GM23338 (cell line): ENCODE measurements around the gene CNTN3. TPM values are rescaled to one million over a fixed set of nuclear protein-coding genes. Genes with fewer than 3 reads are reported as not detected.

Source experiments
- ATAC-seq: fragments of 200-7000 bp; cut with Tn5 transposase; 3 replicates; pipeline ENCODE4 v1.9.1; 2020
- DNase-seq: peaks from one replicate; pipeline ENCODE4 v3.0.0-alpha.2; 2015; ENCODE audit warnings: low spot score
- H2AFZ ChIP-seq: fragments of 200-600 bp; sonication (generic); 2 replicates; pipeline ENCODE4 v1.8.0; 2016; ENCODE audit warnings: antibody characterized with exemption, mild to moderate bottlenecking, moderate library complexity
- H3F3A ChIP-seq: fragments of 200-600 bp; sonication (generic); replicated peaks from 2 replicates; pipeline ENCODE4 v1.8.0; 2017; ENCODE audit warnings: antibody characterized with exemption, mixed run types, low read depth
- H3K27ac ChIP-seq: fragments of 200-600 bp; sonication (generic); 2 replicates; pipeline ENCODE4 v1.6.1; 2016; ENCODE audit warnings: low read depth
- H3K27me3 ChIP-seq: fragments of 200-600 bp; sonication (generic); 2 replicates; pipeline ENCODE4 v1.8.0; 2016; ENCODE audit warnings: mild to moderate bottlenecking, mixed run types, moderate library complexity; ENCODE audit not compliant: insufficient read depth
- H3K36me3 ChIP-seq: fragments of 200-600 bp; sonication (generic); 2 replicates; pipeline ENCODE4 v1.8.0; 2016; ENCODE audit warnings: mild to moderate bottlenecking; ENCODE audit not compliant: insufficient read depth
- H3K4me1 ChIP-seq: fragments of 200-600 bp; sonication (generic); 2 replicates; pipeline ENCODE4 v1.8.0; 2016; ENCODE audit warnings: mild to moderate bottlenecking, moderate library complexity; ENCODE audit not compliant: insufficient read depth
- H3K4me2 ChIP-seq: fragments of 200-600 bp; sonication (generic); 2 replicates; pipeline ENCODE4 v1.7.1; 2017; ENCODE audit warnings: mixed run types
- H3K4me3 ChIP-seq: fragments of 200-600 bp; sonication (generic); 2 replicates; pipeline ENCODE4 v1.6.1; 2016; ENCODE audit warnings: mixed run types
- H3K79me2 ChIP-seq: fragments of 200-600 bp; sonication (generic); replicated peaks from 2 replicates; pipeline ENCODE4 v1.8.0; 2017; ENCODE audit warnings: mild to moderate bottlenecking; ENCODE audit not compliant: insufficient read depth
- H3K9me2 ChIP-seq: fragments of 200-600 bp; sonication (generic); 2 replicates; pipeline ENCODE4 v1.8.0; 2017; ENCODE audit not compliant: insufficient read depth
- H4K20me1 ChIP-seq: fragments of 200-600 bp; sonication (generic); replicated peaks from 2 replicates; pipeline ENCODE4 v1.8.0; 2017; ENCODE audit warnings: mild to moderate bottlenecking; ENCODE audit not compliant: insufficient read depth
- H3K27ac Mint-ChIP-seq: 2 replicates; pipeline ENCODE4 v1.8.0; 2020; ENCODE audit warnings: inconsistent platforms, mild to moderate bottlenecking, moderate library complexity, mixed read lengths
- H3K27me3 Mint-ChIP-seq: 3 replicates; pipeline ENCODE4 v1.8.0; 2022; ENCODE audit warnings: low read depth, mild to moderate bottlenecking, moderate library complexity, mixed read lengths, inconsistent platforms; ENCODE audit not compliant: insufficient read depth, poor library complexity
- H3K36me3 Mint-ChIP-seq: 3 replicates; pipeline ENCODE4 v1.8.0; 2021; ENCODE audit warnings: low read depth, mild to moderate bottlenecking, inconsistent platforms, moderate library complexity, mixed read lengths
- H3K4me1 Mint-ChIP-seq: 3 replicates; pipeline ENCODE4 v1.8.0; 2020; ENCODE audit warnings: mild to moderate bottlenecking, inconsistent platforms, mixed read lengths
- H3K4me3 Mint-ChIP-seq: 3 replicates; pipeline ENCODE4 v1.8.0; 2021; ENCODE audit warnings: moderate library complexity, mild to moderate bottlenecking, inconsistent platforms, mixed read lengths
- H3K9me3 Mint-ChIP-seq: 3 replicates; pipeline ENCODE4 v1.8.0; 2020; ENCODE audit warnings: moderate library complexity, mild to moderate bottlenecking, inconsistent platforms, mixed read lengths
- CREB1 ChIP-seq: fragments of 250-450 bp; sonication (Bioruptor Pico); IDR thresholded peaks from 2 replicates; pipeline ENCODE4 v1.5.0; 2020; ENCODE audit warnings: low read depth, mild to moderate bottlenecking, moderate library complexity
- CTCF ChIP-seq, 2 experiments: fragments of 200-600 bp in 1 of 2; sonication (generic) in 1 of 2; conservative IDR thresholded peaks; 2 replicates each; pipeline versions ENCODE4 v1.5.1 to v1.6.1; 2016 to 2017; ENCODE audit warnings: antibody characterized with exemption in 2 of 2, low read depth in 2 of 2, mild to moderate bottlenecking in 2 of 2, moderate library complexity in 1 of 2
- ETS1 ChIP-seq: IDR thresholded peaks from 2 replicates; pipeline ENCODE4 v1.6.1; 2016; ENCODE audit warnings: antibody characterized with exemption
- EZH2phosphoT487 ChIP-seq: fragments of 200-600 bp; sonication (generic); IDR thresholded peaks from one replicate; pipeline ENCODE4 v1.8.1; 2018; ENCODE audit warnings: antibody characterized with exemption; ENCODE audit not compliant: unreplicated experiment
- NANOG ChIP-seq: IDR thresholded peaks from 2 replicates; pipeline ENCODE4 v1.6.1; 2016; ENCODE audit warnings: antibody characterized with exemption, borderline replicate concordance
- REST ChIP-seq: IDR thresholded peaks from one replicate; pipeline ENCODE4 v1.6.1; 2018; ENCODE audit warnings: antibody characterized with exemption; ENCODE audit not compliant: unreplicated experiment
- STAT1 ChIP-seq: IDR thresholded peaks from one replicate; pipeline ENCODE4 v1.6.1; 2016; ENCODE audit warnings: antibody characterized with exemption; ENCODE audit not compliant: unreplicated experiment
- ZNF114 ChIP-seq: fragments of 250-450 bp; sonication (Bioruptor Pico); IDR thresholded peaks from 2 replicates; pipeline ENCODE4 v1.5.0; 2020; ENCODE audit warnings: mild to moderate bottlenecking, moderate library complexity
- ZNF331 ChIP-seq: fragments of 250-450 bp; sonication (Bioruptor Pico); IDR thresholded peaks from 2 replicates; pipeline ENCODE4 v1.5.0; 2020; ENCODE audit warnings: low read depth, mild to moderate bottlenecking, moderate library complexity
- polyA plus RNA-seq: library from polyadenylated mRNA; unstranded; fragments of >200 nt; fragmentation: Nextera tagmentation; extraction: Ambion mirVana; gene quantifications from 2 replicates; pipeline ENCODE4 v1.2.1, GENCODE V29; 2016
- total RNA-seq: library from RNA; depleted of rRNA; stranded (reverse); fragments of >200 nt; shearing (Covaris generic); gene quantifications from 2 replicates; pipeline ENCODE4 v1.2.3, GENCODE V29; 2014

The CNTN3 gene
- total and polyA plus RNA-seq, 2 experiments from 2014 or later = 0.05 to 0.24 TPM

- TF ChIP-seq REST (no peak), ZNF114 (CRISPR knock-in tag) (no peak), NANOG (no peak), STAT1 (no peak), EZH2phosphoT487 (no peak), CREB1 (CRISPR knock-in tag) (no peak)
These were observed 8.9 kb upstream of the CNTN3 start (continued) for GRCh38 chr3:74623261-74623836.

- no peaks in the 10 kb centered on the region for H3K27me3 Mint-ChIP-seq
- Histone ChIP-seq H3K4me3 (no peak overlapping the region), H3K27me3 (peaks cover 3% of the 10 kb centered on the region; the same call in 1 of the 2 replicates), H3K36me3 (no peaks in the 10 kb centered on the region), H3K79me2 (no peaks in the 10 kb centered on the region), H3K4me1 (no peaks in the 10 kb centered on the region), H3K4me2 (no peak overlapping the region), H4K20me1 (no peaks in the 10 kb centered on the region), H2AFZ (0 out of 2 replicates have a peak overlapping the region, but pooled peaks have one; percentile 4), H3K27ac (no peak overlapping the region), H3F3A (no peaks in the 10 kb centered on the region), H3K9me2 (no peaks in the 10 kb centered on the region)
- no peak overlapping the region for H3K4me3 Mint-ChIP-seq
- DNase-seq (no peak), ATAC-seq (no peak)
- peaks cover 3% of the 10 kb centered on the region; the same call in 2 of the 3 replicates for H3K4me1 Mint-ChIP-seq
- H3K9me3 Mint-ChIP-seq = no peaks in the 10 kb centered on the region
- H3K36me3 Mint-ChIP-seq = no peaks in the 10 kb centered on the region
- no peak overlapping the region for H3K27ac Mint-ChIP-seq
- TF ChIP-seq REST (no peak), EZH2phosphoT487 (no peak), ETS1 (no peak), CREB1 (CRISPR knock-in tag) (no peak), CTCF (conservative IDR thresholded peaks at IDR 0.05; ENCODE audit: low read depth in 2 of 2) (no peak), ZNF331 (CRISPR knock-in tag) (no peak), STAT1 (no peak), NANOG (no peak)
These were observed 7.1 kb upstream of the CNTN3 start for GRCh38 chr3:74621581-74621980.
